Frontal cortex (tissue), 4 donors: ENCODE data around the gene MT1G. TPM values are rescaled to one million over a fixed set of nuclear protein-coding genes. Genes with fewer than 3 reads are reported as not detected.

ENCODE experiments used
- DNase-seq, 2 donors: peaks; one replicate each; pipeline ENCODE4 v3.0.0; 2012; ENCODE audit warnings: low spot score in 2 of 2
- FAIRE-seq: peaks from 2 replicates; lab custom pipeline; 2012; peaks lifted over from hg19 to GRCh38; lab: Jason Lieb, UNC
- total RNA-seq: library from RNA; depleted of rRNA; stranded (reverse); fragments of >200 nt; gene quantifications from one replicate; pipeline ENCODE4 v1.2.3, GENCODE V29; 2014
- donor health status: control.
- donor health status: control.
- donor health status: control.

Gene MT1G
- total RNA-seq, 1 donor from 2014 or later = not detected

- no peak for DNase-seq
- FAIRE-seq = no peak
These were observed 27.8 kb downstream of the MT1G start for GRCh38 chr16:56640076-56640475.

DNA sequence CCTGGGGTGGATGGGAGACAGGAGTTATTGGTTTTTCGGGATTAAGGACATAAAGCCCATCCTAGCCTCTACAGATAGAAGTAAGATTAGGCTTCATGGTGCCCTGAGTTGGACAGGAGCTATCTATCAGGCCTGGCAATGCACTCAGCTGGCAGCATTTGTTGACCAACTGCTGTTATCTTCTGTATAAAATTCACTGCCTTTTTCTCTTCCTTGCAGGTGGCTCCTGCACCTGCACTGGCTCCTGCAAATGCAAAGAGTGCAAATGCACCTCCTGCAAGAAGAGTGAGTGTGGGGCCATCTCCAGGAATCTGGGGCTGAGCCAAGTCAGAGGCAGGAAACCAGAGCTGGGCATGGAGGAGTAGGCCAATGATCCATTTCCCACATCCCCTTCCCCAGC is 28.8 kb downstream of the MT1G start:
- DNase-seq (no peak), FAIRE-seq (no peak)

- peak; percentile 54 to 71 for DNase-seq
- no peak for FAIRE-seq
These were observed 29.8 kb downstream of the MT1G start, which contains the start of gene MT1A for GRCh38 chr16:56637814-56638750. Gene MT1A (plus strand): TSS chr16:56638666. CDS start chr16:56638739, 73 bp downstream.

GRCh38 chr16:56636616-56637413 is 31.1 kb downstream of the MT1G start:
- no peak for FAIRE-seq
- no peak for DNase-seq

DNA sequence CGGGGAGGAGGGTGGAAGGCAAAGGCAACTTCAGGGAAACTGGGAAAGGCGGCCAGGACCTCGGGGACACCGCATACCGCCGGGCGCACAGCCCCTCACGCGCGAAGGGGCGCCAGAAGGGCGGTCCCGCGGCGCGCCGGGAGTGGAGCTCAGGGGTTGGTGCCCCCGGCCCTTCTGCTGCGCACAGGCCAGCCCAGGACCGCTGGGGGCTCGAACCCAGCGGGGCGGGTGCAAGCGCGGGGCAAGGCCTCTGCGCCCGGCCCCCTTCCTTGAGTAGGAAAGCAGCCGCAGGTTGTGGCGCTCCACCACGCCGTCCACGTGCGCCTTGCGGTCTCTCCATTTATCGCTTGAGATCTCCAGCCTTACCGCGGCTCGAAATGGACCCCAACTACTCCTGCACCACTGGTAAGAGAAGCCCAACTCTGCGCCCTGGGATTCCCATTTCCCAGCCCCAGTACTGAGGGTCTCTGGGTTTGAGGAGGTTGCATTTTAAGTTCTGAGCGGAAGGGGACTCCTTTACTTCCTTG is 32.4 kb downstream of the MT1G start:
- FAIRE-seq = no peak
- DNase-seq = no peak

GRCh38 chr16:56634715-56635440 is 33.0 kb downstream of the MT1G start:
- DNase-seq (no peak), FAIRE-seq (no peak)

GRCh38 chr16:56633535-56633934 is 34.3 kb downstream of the MT1G start:
- DNase-seq (no peak), FAIRE-seq (no peak)

DNA sequence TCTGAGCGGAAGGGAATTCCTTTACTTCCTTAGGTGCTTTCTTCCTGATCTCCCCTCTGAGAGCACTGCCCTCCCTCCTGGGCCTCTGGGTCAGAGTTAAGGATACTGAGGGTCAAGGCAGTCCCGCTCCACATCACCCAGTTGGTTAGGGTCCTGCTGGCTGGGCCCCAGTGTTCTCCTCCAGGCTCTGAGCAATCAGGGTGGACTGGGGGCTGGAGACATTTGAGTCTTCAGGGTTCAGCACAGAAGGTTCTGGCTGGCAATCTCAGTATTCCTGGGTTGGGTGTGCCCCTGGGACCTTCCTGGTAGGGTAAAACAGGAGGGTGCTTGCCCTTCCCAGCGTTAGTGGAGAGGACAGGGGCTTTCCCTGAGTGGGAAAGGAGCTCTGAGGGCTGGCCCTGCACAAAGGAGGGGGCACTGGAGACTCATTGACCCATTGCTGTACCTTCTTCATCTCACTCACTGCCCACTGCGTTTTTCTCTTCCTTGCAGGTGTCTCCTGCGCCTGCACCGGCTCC is 35.0 kb downstream of the MT1G start:
- FAIRE-seq (no peak), DNase-seq (no peak)

DNA sequence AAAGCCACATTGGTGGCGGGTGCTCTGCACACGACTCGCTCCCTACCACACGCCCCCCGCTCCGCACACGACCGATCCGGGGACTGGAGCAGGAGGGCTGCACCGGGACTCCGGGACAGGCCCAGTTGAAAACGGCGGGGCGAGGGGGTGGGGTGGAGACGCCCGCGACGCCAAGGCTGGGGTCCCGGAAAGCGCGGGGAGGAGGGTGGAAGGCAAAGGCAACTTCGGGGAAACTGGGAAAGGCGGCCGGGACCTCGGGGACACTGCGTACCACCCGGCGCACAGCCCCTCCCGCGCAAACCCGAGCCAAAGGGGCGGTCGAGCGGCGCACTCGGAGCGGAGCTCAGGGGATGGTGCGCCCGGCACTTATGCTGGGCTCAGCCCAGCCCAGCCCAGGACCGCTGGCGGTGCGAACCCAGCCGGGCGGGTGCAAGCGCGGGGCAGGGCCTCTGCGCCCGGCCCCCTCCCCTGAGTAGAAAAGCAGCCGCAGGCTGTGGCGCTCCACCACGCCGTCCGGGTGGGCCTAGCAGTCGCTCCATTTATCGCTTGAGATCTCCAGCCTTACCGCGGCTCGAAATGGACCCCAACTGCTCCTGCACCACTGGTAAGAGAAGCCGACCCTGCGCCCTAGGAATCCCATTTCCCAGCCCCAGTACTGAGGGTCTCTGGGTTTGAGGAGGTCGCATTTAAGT is 35.6 kb downstream of the MT1G start, which contains the start of gene MT1M:
Gene MT1M, plus strand, starts transcription at position 504 of the 692 bp plus-strand sequence. Its CDS starts 73 bp downstream, at position 577.
- FAIRE-seq (no peak), DNase-seq (peak; percentile 59 to 65)

DNA sequence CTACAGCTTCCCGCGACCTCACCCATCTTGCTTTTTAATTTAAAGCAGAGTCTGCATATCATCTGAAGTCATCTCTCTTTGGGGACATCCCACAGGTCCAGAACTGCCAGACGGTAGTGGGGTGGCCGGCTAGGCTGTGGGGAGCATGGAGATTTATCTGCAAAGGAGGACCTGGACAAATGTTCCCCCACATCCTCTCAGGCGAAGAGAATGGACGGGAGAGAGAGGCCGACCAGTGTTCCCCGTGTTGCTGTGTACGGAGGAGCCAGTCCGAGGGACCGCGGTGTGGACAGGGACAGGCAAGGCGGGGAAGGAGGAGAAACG is 36.1 kb downstream of the MT1G start:
- FAIRE-seq (no peak), DNase-seq (no peak)

DNA sequence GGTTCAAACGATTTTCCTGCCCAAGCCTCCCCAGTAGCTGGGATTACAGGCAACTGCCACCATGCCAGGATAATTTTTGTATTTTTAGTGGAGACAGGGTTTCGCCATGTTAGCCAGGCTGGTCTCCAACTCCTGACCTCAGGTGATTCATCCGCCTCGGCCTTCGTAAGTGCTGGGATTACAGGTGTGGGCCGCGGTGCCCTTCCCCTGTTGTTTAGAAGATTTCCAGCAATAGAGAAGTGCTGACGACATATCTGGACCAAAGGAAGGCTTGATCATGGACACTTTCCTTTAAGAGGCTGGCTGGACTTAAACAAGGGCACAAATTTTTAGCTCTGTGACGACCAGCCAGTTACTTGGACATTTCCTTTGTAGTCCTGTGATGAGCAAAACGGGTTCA is 36.7 kb downstream of the MT1G start:
- FAIRE-seq (no peak), DNase-seq (no peak)

- DNase-seq (no peak), FAIRE-seq (no peak)
These were observed 37.7 kb downstream of the MT1G start for GRCh38 chr16:56630134-56630533.

GRCh38 chr16:56629531-56629930 is 38.3 kb downstream of the MT1G start:
- no peak for DNase-seq
- FAIRE-seq = no peak

- DNase-seq (no peak), FAIRE-seq (no peak)
These were observed 39.1 kb downstream of the MT1G start for GRCh38 chr16:56628486-56629350.

DNA sequence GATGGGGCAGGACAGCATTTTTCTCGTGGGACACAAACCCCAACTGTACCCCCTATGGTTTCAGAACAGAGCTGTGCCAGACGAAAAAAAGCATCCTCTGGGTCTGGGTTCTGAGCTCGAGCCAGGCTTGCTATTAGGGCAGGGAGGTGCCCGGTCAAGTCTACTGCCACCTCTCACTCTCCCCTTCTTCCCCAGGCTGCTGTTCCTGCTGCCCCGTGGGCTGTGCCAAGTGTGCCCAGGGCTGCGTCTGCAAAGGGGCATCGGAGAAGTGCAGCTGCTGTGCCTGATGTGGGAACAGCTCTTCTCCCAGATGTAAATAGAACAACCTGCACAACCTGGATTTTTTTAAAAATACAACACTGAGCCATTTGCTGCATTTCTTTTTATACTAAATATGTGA is 41.2 kb downstream of the MT1G start:
- DNase-seq (no peak), FAIRE-seq (no peak)

DNA sequence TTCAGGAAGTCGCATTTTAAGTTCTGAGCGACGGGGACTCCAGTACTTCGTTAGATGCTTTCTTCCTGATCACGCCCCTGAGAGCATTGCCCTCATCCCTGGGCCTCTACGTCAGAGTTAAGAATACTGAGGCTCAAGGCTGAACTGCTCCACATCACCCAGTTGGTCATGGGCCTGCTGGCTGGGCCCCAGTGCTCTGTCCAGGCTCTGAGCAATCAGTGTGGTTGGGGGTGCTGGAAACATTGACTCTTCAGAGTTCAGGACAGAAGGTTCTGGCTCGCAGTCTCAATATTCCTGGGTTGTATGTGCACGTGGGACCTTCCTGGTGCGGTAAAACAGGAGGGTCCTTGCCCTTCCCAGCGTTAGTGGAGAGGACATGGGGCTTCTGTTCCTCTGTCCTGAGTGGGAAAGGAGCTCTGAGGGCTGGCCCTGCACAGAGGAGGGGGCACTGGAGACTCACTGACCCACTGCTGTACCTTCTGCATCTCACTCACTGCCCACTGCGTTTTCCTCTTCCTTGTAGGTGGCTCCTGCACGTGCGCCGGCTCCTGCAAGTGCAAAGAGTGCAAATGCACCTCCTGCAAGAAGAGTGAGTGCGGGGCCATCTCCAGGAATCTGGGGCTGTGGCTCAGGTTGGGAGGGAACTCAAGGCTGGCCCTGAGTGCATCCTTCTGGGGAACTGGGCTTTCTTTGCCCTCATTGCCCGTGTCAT is 41.8 kb downstream of the MT1G start:
- FAIRE-seq (no peak), DNase-seq (no peak)

DNA sequence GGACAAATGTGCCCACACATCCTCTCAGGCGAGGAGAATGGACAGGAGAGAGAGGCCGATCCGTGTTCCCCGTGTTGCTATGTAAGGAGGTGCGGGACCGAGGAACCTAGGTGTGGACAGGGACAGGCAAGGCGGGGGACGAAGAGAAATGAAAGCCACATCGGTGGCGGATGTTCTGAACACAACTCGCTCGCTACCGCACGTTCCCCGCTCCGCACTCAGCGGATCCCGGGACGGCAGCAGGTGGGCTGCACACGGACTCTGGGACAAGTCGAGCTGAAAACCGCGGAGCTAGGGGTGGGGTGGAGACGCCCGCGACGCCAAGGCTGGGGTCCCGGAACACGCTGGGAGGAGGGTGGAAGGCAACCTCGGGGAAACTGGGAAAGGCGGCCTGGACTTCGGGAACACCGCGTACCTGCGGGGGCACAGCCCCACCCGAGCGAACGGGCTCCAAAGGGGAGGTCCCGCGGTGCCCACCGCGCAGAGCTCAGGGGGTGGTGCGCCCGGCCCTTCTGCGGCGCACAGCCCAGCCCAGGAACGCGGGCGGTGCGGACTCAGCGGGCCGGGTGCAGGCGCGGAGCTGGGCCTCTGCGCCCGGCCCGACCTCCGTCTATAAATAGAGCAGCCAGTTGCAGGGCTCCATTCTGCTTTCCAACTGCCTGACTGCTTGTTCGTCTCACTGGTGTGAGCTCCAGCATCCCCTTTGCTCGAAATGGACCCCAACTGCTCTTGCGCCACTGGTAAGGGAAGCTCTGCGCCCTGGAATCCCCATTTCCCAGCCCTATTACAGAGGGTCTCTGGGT is 42.5 kb downstream of the MT1G start, which contains the start of gene MT1E:
Gene MT1E, plus strand, starts transcription at position 642 of the 803 bp plus-strand sequence. Its CDS starts 71 bp downstream, at position 713.
- DNase-seq (peak in 1 of 2 donors; percentile 67), FAIRE-seq (no peak)
